Activated CD4-positive, alpha-beta T cell treated with anti-CD3 and anti-CD28 coated beads, Interleukin-2, amount 10 ng/mL, durations not matched to agents 7 days and 5 days (primary cell): ENCODE data around the gene MIPEP. TPM values are rescaled to one million over a fixed set of nuclear protein-coding genes. Genes with fewer than 3 reads are reported as not detected.

Source experiments
- CTCF ChIA-PET: fragments of 350-600 bp; sonication (Branson Sonifier 250); formaldehyde crosslinking; loops from one replicate; lab custom pipeline; 2021; ENCODE audit warnings: antibody characterized with exemption; lab: Charles Lee
- POLR2A ChIA-PET: fragments of 350-600 bp; sonication (Branson Sonifier 250); formaldehyde crosslinking; loops from one replicate; lab custom pipeline; 2021; ENCODE audit warnings: antibody characterized with exemption; lab: Charles Lee
- DNase-seq: peaks from one replicate; pipeline ENCODE4 v3.0.0-alpha.2; 2020
- H3K27ac Mint-ChIP-seq: one replicate; pipeline ENCODE4 v1.8.0; 2021; ENCODE audit warnings: mild to moderate bottlenecking, moderate library complexity, mixed read lengths
- H3K27me3 Mint-ChIP-seq: one replicate; pipeline ENCODE4 v1.8.0; 2021; ENCODE audit warnings: mixed read lengths
- H3K36me3 Mint-ChIP-seq: one replicate; pipeline ENCODE4 v1.8.0; 2021; ENCODE audit warnings: low read depth, mixed read lengths
- H3K4me1 Mint-ChIP-seq: one replicate; pipeline ENCODE4 v1.8.0; 2021; ENCODE audit warnings: mixed read lengths
- H3K4me3 Mint-ChIP-seq: one replicate; pipeline ENCODE4 v1.8.0; 2021; ENCODE audit warnings: mild to moderate bottlenecking, moderate library complexity, mixed read lengths
- H3K9me3 Mint-ChIP-seq: one replicate; pipeline ENCODE4 v1.8.0; 2021; ENCODE audit warnings: mixed read lengths
- total RNA-seq, 2 experiments: library from RNA; stranded (reverse); gene quantifications; one replicate each; pipeline ENCODE4 v1.2.3, GENCODE V29; 2021

The MIPEP gene
- total RNA-seq, 2 experiments from 2014 or later: 8.2 to 10.0 TPM

- H3K27ac Mint-ChIP-seq: no peak overlapping the region
These were observed 173.4 kb downstream of the MIPEP start for GRCh38 chr13:23715762-23716235.

GRCh38 chr13:23715092-23715761 lies 174.0 kb downstream of the MIPEP start:
- CTCF ChIA-PET: interaction anchor here (1.2 kb wide), 1 partner anchor 9 kb away, joined by 3 read pairs; no protein-coding TSS in a partner anchor
- Mint-ChIP-seq H3K9me3 (no peaks in the 10 kb centered on the region), H3K4me3 (no peak overlapping the region), H3K27ac (no peak overlapping the region), H3K27me3 (peaks cover 5% of the 10 kb centered on the region), H3K36me3 (no peaks in the 10 kb centered on the region), H3K4me1 (peaks cover 11% of the 10 kb centered on the region)
- POLR2A ChIA-PET: no interaction called here
- no peak for DNase-seq

More at GRCh38 chr13:23715762-23716235, 173.4 kb downstream of the MIPEP start:
- DNase-seq: no peak
- CTCF ChIA-PET: interaction anchor here (1.2 kb wide), 1 partner anchor 10 kb away, joined by 3 read pairs; no protein-coding TSS in a partner anchor
- Mint-ChIP-seq H3K4me3 (no peak overlapping the region), H3K36me3 (no peaks in the 10 kb centered on the region), H3K27me3 (peaks cover 5% of the 10 kb centered on the region), H3K4me1 (peaks cover 11% of the 10 kb centered on the region), H3K9me3 (no peaks in the 10 kb centered on the region)
- POLR2A ChIA-PET: no interaction called here

- no peak for DNase-seq
- H3K9me3 Mint-ChIP-seq: no peaks in the 10 kb centered on the region
- peaks cover 11% of the 10 kb centered on the region for H3K4me1 Mint-ChIP-seq
- no peak overlapping the region for H3K27ac Mint-ChIP-seq
- ChIA-PET CTCF (interaction anchor here (1.2 kb wide), 1 partner anchor 9 kb away, joined by 3 read pairs; no protein-coding TSS in a partner anchor), POLR2A (no interaction called here)
- H3K36me3 Mint-ChIP-seq: no peaks in the 10 kb centered on the region
- no peak overlapping the region for H3K4me3 Mint-ChIP-seq
- peaks cover 5% of the 10 kb centered on the region for H3K27me3 Mint-ChIP-seq
These were observed 174.5 kb downstream of the MIPEP start for GRCh38 chr13:23714672-23715071.

- H3K27ac Mint-ChIP-seq: no peak overlapping the region
These were observed 177.8 kb downstream of the MIPEP start for GRCh38 chr13:23711355-23711754.

GRCh38 chr13:23710366-23710765 lies 178.8 kb downstream of the MIPEP start:
- H3K27ac Mint-ChIP-seq: no peak overlapping the region
- no peaks in the 10 kb centered on the region for H3K36me3 Mint-ChIP-seq
- H3K27me3 Mint-ChIP-seq: peaks cover 5% of the 10 kb centered on the region
- ChIA-PET CTCF (no interaction called here), POLR2A (no interaction called here)
- no peaks in the 10 kb centered on the region for H3K4me1 Mint-ChIP-seq
- DNase-seq: no peak
- no peak overlapping the region for H3K4me3 Mint-ChIP-seq
- H3K9me3 Mint-ChIP-seq: no peaks in the 10 kb centered on the region

More at GRCh38 chr13:23711355-23711754, 177.8 kb downstream of the MIPEP start:
- no peaks in the 10 kb centered on the region for H3K36me3 Mint-ChIP-seq
- POLR2A ChIA-PET: no interaction called here
- no peak for DNase-seq
- no peak overlapping the region for H3K4me3 Mint-ChIP-seq
- H3K4me1 Mint-ChIP-seq: no peaks in the 10 kb centered on the region
- peaks cover 5% of the 10 kb centered on the region for H3K27me3 Mint-ChIP-seq
- no peaks in the 10 kb centered on the region for H3K9me3 Mint-ChIP-seq
- CTCF ChIA-PET: no interaction called here

GRCh38 chr13:23709536-23709935 lies 179.7 kb downstream of the MIPEP start:
- H3K27ac Mint-ChIP-seq: no peak overlapping the region
- no peak for DNase-seq
- CTCF ChIA-PET: interaction anchor here (1.2 kb wide), 1 partner anchor 14 kb away, joined by 3 read pairs; no protein-coding TSS in a partner anchor
- H3K9me3 Mint-ChIP-seq: no peaks in the 10 kb centered on the region
- POLR2A ChIA-PET: no interaction called here
- H3K36me3 Mint-ChIP-seq: no peaks in the 10 kb centered on the region
- H3K4me3 Mint-ChIP-seq: no peak overlapping the region
- H3K27me3 Mint-ChIP-seq: peaks cover 3% of the 10 kb centered on the region
- no peaks in the 10 kb centered on the region for H3K4me1 Mint-ChIP-seq

- Mint-ChIP-seq H3K9me3 (no peaks in the 10 kb centered on the region), H3K4me3 (no peak overlapping the region), H3K27ac (no peak overlapping the region), H3K36me3 (no peaks in the 10 kb centered on the region), H3K27me3 (no peaks in the 10 kb centered on the region), H3K4me1 (no peaks in the 10 kb centered on the region)
- ChIA-PET CTCF (interaction anchor here (0.6 to 1.0 kb wide), 2 partner anchors 30 to 513 kb away, joined by 3 read pairs; no protein-coding TSS in a partner anchor), POLR2A (no interaction called here)
- no peak for DNase-seq
These were observed 181.5 kb downstream of the MIPEP start for GRCh38 chr13:23707674-23708073.

GRCh38 chr13:23705583-23705982 lies 183.6 kb downstream of the MIPEP start:
- Mint-ChIP-seq H3K36me3 (no peaks in the 10 kb centered on the region), H3K4me1 (no peaks in the 10 kb centered on the region), H3K27ac (no peak overlapping the region), H3K27me3 (no peaks in the 10 kb centered on the region), H3K9me3 (no peaks in the 10 kb centered on the region), H3K4me3 (no peak overlapping the region)
- no peak for DNase-seq
- CTCF ChIA-PET: interaction anchor here (1.3 kb wide), 1 partner anchor 10 kb away, joined by 3 read pairs; no protein-coding TSS in a partner anchor
- POLR2A ChIA-PET: no interaction called here

GRCh38 chr13:23703246-23703860 lies 185.8 kb downstream of the MIPEP start:
- H3K27ac Mint-ChIP-seq: no peak overlapping the region
- no peak overlapping the region for H3K4me3 Mint-ChIP-seq
- H3K36me3 Mint-ChIP-seq: no peaks in the 10 kb centered on the region
- no peaks in the 10 kb centered on the region for H3K4me1 Mint-ChIP-seq
- ChIA-PET CTCF (interaction anchor here (1.2 to 1.7 kb wide), 3 partner anchors 22 to 97 kb away, joined by 3 read pairs; no protein-coding TSS in a partner anchor), POLR2A (no interaction called here)
- no peaks in the 10 kb centered on the region for H3K27me3 Mint-ChIP-seq
- no peaks in the 10 kb centered on the region for H3K9me3 Mint-ChIP-seq
- DNase-seq: no peak

GRCh38 chr13:23701636-23702035 lies 187.6 kb downstream of the MIPEP start:
- DNase-seq: no peak
- Mint-ChIP-seq H3K4me3 (no peak overlapping the region), H3K27me3 (no peaks in the 10 kb centered on the region), H3K9me3 (no peaks in the 10 kb centered on the region), H3K27ac (no peak overlapping the region), H3K4me1 (peaks cover under 1% of the 10 kb centered on the region), H3K36me3 (no peaks in the 10 kb centered on the region)
- ChIA-PET POLR2A (no interaction called here), CTCF (interaction anchor here (1.7 kb wide), 1 partner anchor 95 kb away, joined by 3 read pairs; no protein-coding TSS in a partner anchor)

- no peak overlapping the region for H3K27ac Mint-ChIP-seq
- DNase-seq: no peak
- no peaks in the 10 kb centered on the region for H3K9me3 Mint-ChIP-seq
- no peaks in the 10 kb centered on the region for H3K27me3 Mint-ChIP-seq
- peaks cover 5% of the 10 kb centered on the region for H3K4me1 Mint-ChIP-seq
- CTCF ChIA-PET: no interaction called here
- POLR2A ChIA-PET: no interaction called here
- no peaks in the 10 kb centered on the region for H3K36me3 Mint-ChIP-seq
- H3K4me3 Mint-ChIP-seq: no peak overlapping the region
These were observed 188.0 kb downstream of the MIPEP start for GRCh38 chr13:23701186-23701585.

- no peak overlapping the region for H3K27ac Mint-ChIP-seq
- H3K36me3 Mint-ChIP-seq: no peaks in the 10 kb centered on the region
- H3K27me3 Mint-ChIP-seq: no peaks in the 10 kb centered on the region
- ChIA-PET CTCF (interaction anchor here (0.7 kb wide), 1 partner anchor 9 kb away, joined by 3 read pairs; no protein-coding TSS in a partner anchor), POLR2A (no interaction called here)
- no peak overlapping the region for H3K4me3 Mint-ChIP-seq
- H3K4me1 Mint-ChIP-seq: peaks cover 12% of the 10 kb centered on the region
- H3K9me3 Mint-ChIP-seq: no peaks in the 10 kb centered on the region
- DNase-seq: no peak
These were observed 189.9 kb downstream of the MIPEP start for GRCh38 chr13:23699271-23699670.
